NCI-H2171 (cell line): ENCODE data around the gene FXN.

ENCODE experiments used
- DNase-seq: peaks from one replicate; lab custom pipeline; 2025; lab: John Stamatoyannopoulos, UW

The FXN gene

DNA sequence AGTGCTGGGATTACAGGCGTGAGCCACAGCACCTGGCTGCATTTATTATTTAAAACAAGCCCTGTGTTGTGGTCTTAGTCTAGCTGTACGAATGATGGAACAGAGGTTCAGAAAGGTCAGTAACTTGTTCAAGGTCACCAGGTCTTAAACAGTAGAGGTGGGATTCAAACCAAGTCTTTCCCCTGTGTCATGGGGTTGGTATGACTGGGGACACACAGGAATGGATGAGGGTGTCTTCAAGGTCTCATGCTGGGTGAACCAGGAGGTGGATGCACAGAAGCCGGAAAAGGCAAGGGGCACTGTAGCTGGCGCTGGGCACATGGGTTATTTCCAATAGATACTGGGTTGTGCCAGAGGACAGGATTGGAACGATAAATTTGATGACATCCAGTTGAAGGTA is 106.3 kb downstream of the FXN start:
- DNase-seq = no peak

DNA sequence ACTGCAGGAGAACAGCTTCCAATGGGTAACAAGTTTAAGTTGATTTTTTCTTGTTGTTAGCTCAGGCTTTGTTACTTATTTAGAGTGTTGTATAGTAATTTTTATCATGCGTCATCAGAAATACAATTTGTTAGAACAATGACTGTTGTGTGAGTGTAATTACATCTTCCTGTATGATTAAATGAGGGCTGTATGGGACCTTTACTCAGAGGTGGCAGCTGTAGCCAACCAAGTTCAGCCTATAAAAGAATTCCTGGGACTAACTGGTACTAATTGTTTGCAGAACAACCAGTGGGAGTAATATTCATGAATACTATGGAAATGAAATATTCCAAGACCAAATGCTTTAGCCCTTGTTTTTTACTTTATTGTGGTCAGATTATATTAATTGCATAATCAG is 107.7 kb downstream of the FXN start:
- no peak for DNase-seq

DNA sequence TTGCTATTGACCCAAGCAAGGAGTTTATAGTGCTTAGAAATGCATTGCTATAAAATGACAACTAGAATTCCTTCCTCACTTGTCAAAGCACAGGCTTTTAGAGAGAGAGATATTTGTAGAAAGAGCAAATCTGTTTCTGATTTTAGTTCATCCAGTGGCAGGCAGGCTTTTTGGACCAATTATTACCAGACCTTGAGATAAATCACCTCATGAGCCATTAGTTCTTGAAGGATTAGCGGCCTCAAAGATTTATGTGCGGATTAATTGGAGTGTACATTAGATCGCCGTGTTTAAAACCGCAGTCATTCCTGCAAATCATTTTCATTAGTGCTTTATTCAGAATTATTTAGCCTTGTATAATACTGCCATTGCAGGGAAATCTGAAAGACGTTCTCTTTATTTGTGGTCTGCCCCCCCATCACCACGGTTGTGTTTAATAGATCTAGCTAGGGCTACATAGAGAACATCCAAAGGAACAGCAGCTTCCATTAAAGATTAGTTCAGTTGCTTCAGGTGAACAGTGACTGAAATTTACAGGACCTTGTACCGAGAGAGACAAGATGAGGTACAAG is 109.7 kb downstream of the FXN start:
- no peak for DNase-seq

DNA sequence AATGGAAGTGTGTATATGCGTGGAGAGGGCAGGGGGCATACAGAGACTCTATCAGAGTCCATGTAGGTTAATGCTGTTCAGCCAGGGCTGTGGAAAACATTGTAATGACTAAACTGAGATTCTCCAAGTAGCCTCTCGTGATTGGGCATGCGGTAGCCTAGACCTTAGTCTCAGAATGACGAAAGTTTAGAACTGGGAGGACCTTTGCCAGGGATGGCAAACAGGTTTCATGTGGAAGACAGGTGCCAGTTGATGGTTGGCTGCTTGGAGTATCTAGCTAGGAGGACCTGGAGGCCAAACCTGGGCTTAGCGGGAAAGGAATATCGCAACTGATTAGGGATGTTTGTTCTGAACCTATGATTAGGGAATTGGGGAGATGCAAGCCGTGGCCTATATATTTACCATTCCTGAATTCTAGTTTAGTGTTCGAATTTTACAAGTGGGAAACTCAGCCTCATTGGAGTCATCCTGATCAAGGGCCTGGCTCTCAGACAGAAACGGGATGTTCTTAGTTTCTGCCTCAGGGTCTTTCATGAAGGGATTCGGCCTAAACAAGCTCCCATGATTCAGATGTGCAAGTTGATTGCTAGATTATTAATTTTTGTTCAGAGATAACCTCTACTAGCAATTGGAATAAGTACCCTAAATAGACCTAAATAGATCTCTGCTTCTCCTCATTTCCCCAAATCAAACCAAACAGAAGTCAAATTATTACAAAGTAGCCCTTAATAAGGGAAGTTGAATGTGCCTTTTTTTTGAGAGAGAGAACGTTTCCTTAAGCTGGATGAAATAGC is 111.7 kb downstream of the FXN start:
- DNase-seq = no peak

DNA sequence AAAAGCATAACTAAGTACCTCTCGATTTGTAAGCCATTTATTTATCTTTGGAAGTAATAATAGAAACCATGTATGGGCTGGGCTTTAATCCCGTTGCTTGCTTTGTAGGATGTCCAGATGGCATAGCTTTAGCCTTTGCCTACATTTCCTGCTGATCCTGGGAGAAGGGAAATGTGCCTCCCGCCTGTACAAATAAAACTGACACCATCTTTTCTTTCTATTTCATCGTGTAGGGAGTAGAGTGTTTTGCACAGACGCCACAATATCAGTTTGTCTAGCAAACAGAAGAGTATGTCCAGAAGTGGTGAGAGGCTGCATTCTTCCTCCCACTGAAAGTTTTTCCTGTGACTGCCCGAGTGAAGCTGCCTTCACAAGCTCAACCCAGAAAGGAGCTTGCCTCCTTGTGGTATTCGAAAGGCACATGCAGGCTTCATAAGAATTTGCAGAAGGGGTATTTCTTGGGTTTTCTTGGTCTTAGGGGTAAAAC is 113.8 kb downstream of the FXN start:
- DNase-seq = no peak
